Mesendoderm (in vitro differentiated cells): ENCODE data around the gene AGT.

Experiments
- DNase-seq: peaks from one replicate; pipeline ENCODE4 v3.0.0; 2013
- H2AK5ac ChIP-seq: 2 replicates; pipeline ENCODE4 v1.6.1; 2013; ENCODE audit warnings: low read length, inconsistent platforms
- H2BK120ac ChIP-seq: 2 replicates; pipeline ENCODE4 v1.6.1; 2013; ENCODE audit warnings: low read depth, mild to moderate bottlenecking, low read length, moderate library complexity, mixed read lengths
- H2BK15ac ChIP-seq: replicated peaks from 2 replicates; pipeline ENCODE4 v1.6.1; 2013; ENCODE audit warnings: low read depth, mild to moderate bottlenecking, moderate library complexity
- H2BK5ac ChIP-seq: 2 replicates; pipeline ENCODE4 v1.6.1; 2013; ENCODE audit warnings: low read length, inconsistent platforms
- H3K18ac ChIP-seq: 2 replicates; pipeline ENCODE4 v1.6.1; 2013; ENCODE audit warnings: mild to moderate bottlenecking, low read length, mixed read lengths
- H3K23ac ChIP-seq: one replicate; pipeline ENCODE4 v1.6.1; 2013; ENCODE audit warnings: low read length
- H3K27ac ChIP-seq: 2 replicates; pipeline ENCODE4 v1.5.1; 2013; ENCODE audit warnings: low read depth, mild to moderate bottlenecking, inconsistent platforms, low read length, moderate library complexity
- H3K27me3 ChIP-seq: 2 replicates; pipeline ENCODE4 v1.6.1; 2013; ENCODE audit warnings: low read length, control low read depth, mild to moderate bottlenecking, inconsistent platforms; ENCODE audit not compliant: insufficient read depth, poor library complexity
- H3K36me3 ChIP-seq: 2 replicates; pipeline ENCODE4 v1.6.1; 2013; ENCODE audit warnings: low read length, inconsistent platforms; ENCODE audit not compliant: control insufficient read depth, insufficient read depth
- H3K4ac ChIP-seq: one replicate; pipeline ENCODE4 v1.6.1; 2013; ENCODE audit warnings: low read depth, mild to moderate bottlenecking, low read length, moderate library complexity
- H3K4me1 ChIP-seq: 2 replicates; pipeline ENCODE4 v1.6.1; 2013; ENCODE audit warnings: low read depth, low read length, inconsistent platforms; ENCODE audit not compliant: control insufficient read depth
- H3K4me2 ChIP-seq: 2 replicates; pipeline ENCODE4 v1.6.1; 2013; ENCODE audit warnings: low read length
- H3K4me3 ChIP-seq: 2 replicates; pipeline ENCODE4 v1.5.1; 2013; ENCODE audit warnings: mild to moderate bottlenecking, low read length
- H3K56ac ChIP-seq: one replicate; pipeline ENCODE4 v1.6.1; 2013; ENCODE audit warnings: low read length
- H3K79me1 ChIP-seq: 2 replicates; pipeline ENCODE4 v1.6.1; 2013; ENCODE audit warnings: low read length, inconsistent platforms
- H3K79me2 ChIP-seq: 2 replicates; pipeline ENCODE4 v1.6.1; 2013; ENCODE audit warnings: mild to moderate bottlenecking, low read length; ENCODE audit not compliant: control insufficient read depth, insufficient read depth
- H3K9ac ChIP-seq: 2 replicates; pipeline ENCODE4 v1.6.1; 2013; ENCODE audit warnings: low read length, inconsistent platforms
- H4K5ac ChIP-seq: one replicate; pipeline ENCODE4 v1.6.1; 2013; ENCODE audit warnings: low read length
- H4K8ac ChIP-seq: one replicate; pipeline ENCODE4 v1.6.1; 2013; ENCODE audit warnings: low read depth, mild to moderate bottlenecking, control low read depth, low read length, moderate library complexity
- WGBS: extraction: QIAGEN DNeasy Blood & Tissue Kit; methylation state at CpG from one replicate; pipeline ENCODE4 v1.1.7; 2013; ENCODE audit warnings: low lambda C conversion rate, missing lambda C conversion rate; ENCODE audit not compliant: insufficient coverage; ENCODE audit errors: extremely low coverage; 5-methylcytosine and 5-hydroxymethylcytosine counted together

AGT gene

GRCh38 chr1:230750986-230751625 is 37.2 kb upstream of the AGT start:
- Histone ChIP-seq H4K5ac (no peak overlapping the region), H3K9ac (peak overlapping the region; percentile 9), H3K79me1 (no peaks in the 10 kb centered on the region), H4K8ac (no peak overlapping the region), H2BK120ac (no peak overlapping the region), H3K27ac (no peak overlapping the region), H2BK5ac (no peak overlapping the region), H2AK5ac (no peak overlapping the region), H3K4me1 (peaks cover 15% of the 10 kb centered on the region), H3K4ac (no peak overlapping the region), H3K36me3 (no peaks in the 10 kb centered on the region), H3K79me2 (no peaks in the 10 kb centered on the region), H2BK15ac (no peak overlapping the region), H3K56ac (peak overlapping the region; percentile 65), H3K4me3 (no peak overlapping the region), H3K18ac (no peak overlapping the region), H3K4me2 (no peak overlapping the region), H3K23ac (no peak overlapping the region), H3K27me3 (no peaks in the 10 kb centered on the region)
- WGBS = no CpG with 5 or more reads among the region's 6 CpGs
- DNase-seq = no peak

GRCh38 chr1:230750576-230750975 is 36.7 kb upstream of the AGT start:
- no CpG with 5 or more reads among the region's 5 CpGs for WGBS
- Histone ChIP-seq H3K18ac (no peak overlapping the region), H2BK15ac (no peak overlapping the region), H2BK120ac (no peak overlapping the region), H2AK5ac (no peak overlapping the region), H3K4ac (no peak overlapping the region), H3K36me3 (no peaks in the 10 kb centered on the region), H4K5ac (no peak overlapping the region), H3K9ac (no peak overlapping the region), H3K56ac (peak overlapping the region; percentile 37), H3K23ac (no peak overlapping the region), H3K79me2 (no peaks in the 10 kb centered on the region), H3K4me2 (no peak overlapping the region), H3K27ac (no peak overlapping the region), H3K4me1 (peaks cover 15% of the 10 kb centered on the region), H2BK5ac (no peak overlapping the region), H3K79me1 (no peaks in the 10 kb centered on the region), H4K8ac (no peak overlapping the region), H3K4me3 (no peak overlapping the region), H3K27me3 (no peaks in the 10 kb centered on the region)
- no peak for DNase-seq

- no peak overlapping the region for H2BK120ac ChIP-seq
- H3K23ac ChIP-seq = no peak overlapping the region
- no peak overlapping the region for H2AK5ac ChIP-seq
- no peaks in the 10 kb centered on the region for H3K79me1 ChIP-seq
- no peak overlapping the region for H3K4me3 ChIP-seq
- no peak overlapping the region for H3K18ac ChIP-seq
- H3K79me2 ChIP-seq = no peaks in the 10 kb centered on the region
- H3K9ac ChIP-seq = no peak overlapping the region
- H3K4me2 ChIP-seq = no peak overlapping the region
- H3K27me3 ChIP-seq = no peaks in the 10 kb centered on the region
- no peak overlapping the region for H4K8ac ChIP-seq
- H3K27ac ChIP-seq = no peak overlapping the region
- H3K36me3 ChIP-seq = no peaks in the 10 kb centered on the region
- no peak for DNase-seq
- H2BK5ac ChIP-seq = no peak overlapping the region
- no peak overlapping the region for H2BK15ac ChIP-seq
- H3K4me1 ChIP-seq = peaks cover 15% of the 10 kb centered on the region
- no peak overlapping the region for H3K4ac ChIP-seq
- no CpG with 5 or more reads among the region's 3 CpGs for WGBS
- H4K5ac ChIP-seq = no peak overlapping the region
- H3K56ac ChIP-seq = no peak overlapping the region
Measured at GRCh38 chr1:230749635-230750034, 35.7 kb upstream of the AGT start.

- no peaks in the 10 kb centered on the region for H3K79me1 ChIP-seq
- H4K8ac ChIP-seq = no peak overlapping the region
- no peak overlapping the region for H2AK5ac ChIP-seq
- no peak for DNase-seq
- H3K9ac ChIP-seq = no peak overlapping the region
- H3K36me3 ChIP-seq = no peaks in the 10 kb centered on the region
- peaks cover 15% of the 10 kb centered on the region for H3K4me1 ChIP-seq
- no peaks in the 10 kb centered on the region for H3K27me3 ChIP-seq
- no peak overlapping the region for H3K27ac ChIP-seq
- no peak overlapping the region for H3K4me2 ChIP-seq
- H3K4me3 ChIP-seq = no peak overlapping the region
- no peak overlapping the region for H3K4ac ChIP-seq
- H3K56ac ChIP-seq = no peak overlapping the region
- H3K79me2 ChIP-seq = no peaks in the 10 kb centered on the region
- no peak overlapping the region for H3K18ac ChIP-seq
- H2BK15ac ChIP-seq = no peak overlapping the region
- no peak overlapping the region for H3K23ac ChIP-seq
- no CpG with 5 or more reads among the region's 12 CpGs for WGBS
- H4K5ac ChIP-seq = no peak overlapping the region
- no peak overlapping the region for H2BK120ac ChIP-seq
- H2BK5ac ChIP-seq = no peak overlapping the region
Measured at GRCh38 chr1:230749150-230749549, 35.2 kb upstream of the AGT start.

GRCh38 chr1:230747890-230748800 is 34.2 kb upstream of the AGT start:
- Histone ChIP-seq H3K4me3 (no peak overlapping the region), H2BK5ac (no peak overlapping the region), H3K4ac (no peak overlapping the region), H3K23ac (no peak overlapping the region), H2AK5ac (no peak overlapping the region), H3K27ac (no peak overlapping the region), H3K79me2 (no peaks in the 10 kb centered on the region), H3K4me1 (peaks cover 14% of the 10 kb centered on the region), H3K9ac (no peak overlapping the region), H3K4me2 (no peak overlapping the region), H3K27me3 (no peaks in the 10 kb centered on the region), H4K8ac (no peak overlapping the region), H3K56ac (no peak overlapping the region), H3K79me1 (no peaks in the 10 kb centered on the region), H4K5ac (no peak overlapping the region), H2BK120ac (no peak overlapping the region), H3K18ac (no peak overlapping the region), H3K36me3 (no peaks in the 10 kb centered on the region), H2BK15ac (no peak overlapping the region)
- no peak for DNase-seq
- no CpG with 5 or more reads among the region's 16 CpGs for WGBS
